Effector CD4-positive, alpha-beta T cell (primary cell): ENCODE data around the gene SUSD3.

Source experiments
- DNase-seq: peaks from one replicate; pipeline ENCODE4 v3.0.0-alpha.2; 2020

The SUSD3 gene

DNA sequence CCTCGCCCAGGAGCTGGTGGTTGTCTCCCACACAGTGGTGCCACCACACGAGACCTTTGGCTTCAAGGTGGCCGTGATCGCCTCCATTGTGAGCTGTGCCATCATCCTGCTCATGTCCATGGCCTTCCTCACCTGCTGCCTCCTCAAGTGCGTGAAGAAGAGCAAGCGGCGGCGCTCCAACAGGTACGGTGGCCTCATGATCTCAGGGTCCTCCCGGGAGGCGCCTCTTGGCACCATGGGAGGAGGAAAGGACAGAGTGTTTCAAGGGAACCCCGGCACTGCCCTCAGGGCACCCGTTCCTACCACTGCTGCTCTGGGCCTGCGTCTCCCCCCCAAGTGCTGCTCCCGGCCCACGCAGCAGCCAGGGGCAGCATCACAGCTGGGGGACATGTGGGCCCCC, 19.3 kb downstream of the SUSD3 start:
- no peak for DNase-seq

DNA sequence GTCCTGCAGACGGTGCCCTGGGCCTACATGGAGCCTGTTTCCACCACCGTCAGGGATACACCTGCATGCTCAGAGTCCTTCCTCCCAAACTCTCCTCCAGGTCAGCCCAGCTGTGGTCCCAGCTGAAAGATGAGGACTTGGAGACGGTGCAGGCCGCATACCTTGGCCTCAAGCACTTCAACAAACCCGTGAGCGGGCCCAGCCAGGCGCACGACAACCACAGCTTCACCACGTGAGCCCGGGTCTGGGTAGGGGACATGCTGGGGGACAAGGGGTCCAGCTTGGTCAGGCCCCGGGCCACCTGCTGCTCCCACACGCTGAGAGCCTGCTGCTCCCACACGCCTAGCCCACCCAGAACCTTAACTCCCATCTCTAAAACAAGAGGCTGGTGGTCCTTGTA, 20.9 kb downstream of the SUSD3 start:
- DNase-seq: no peak

DNA sequence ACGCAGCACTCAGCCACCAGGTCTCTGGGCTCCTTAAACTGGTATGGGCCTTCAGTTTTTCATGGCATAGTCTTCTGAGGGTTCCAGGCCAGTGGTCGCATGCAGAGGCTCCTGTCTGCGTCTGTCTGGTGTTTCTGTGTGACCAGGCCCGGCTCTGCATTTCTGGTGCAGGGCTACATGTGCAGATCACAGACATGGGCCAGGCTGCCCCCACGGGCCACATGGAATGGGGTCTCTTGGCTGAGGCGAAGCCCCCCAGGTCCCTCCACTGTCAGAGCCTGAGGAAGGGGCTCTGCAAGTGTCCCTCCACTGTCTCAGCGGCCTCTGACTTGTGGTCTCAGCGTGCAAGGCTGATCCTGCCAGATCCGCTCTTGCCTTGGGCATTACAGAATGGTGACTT, 21.9 kb downstream of the SUSD3 start:
- no peak for DNase-seq

DNA sequence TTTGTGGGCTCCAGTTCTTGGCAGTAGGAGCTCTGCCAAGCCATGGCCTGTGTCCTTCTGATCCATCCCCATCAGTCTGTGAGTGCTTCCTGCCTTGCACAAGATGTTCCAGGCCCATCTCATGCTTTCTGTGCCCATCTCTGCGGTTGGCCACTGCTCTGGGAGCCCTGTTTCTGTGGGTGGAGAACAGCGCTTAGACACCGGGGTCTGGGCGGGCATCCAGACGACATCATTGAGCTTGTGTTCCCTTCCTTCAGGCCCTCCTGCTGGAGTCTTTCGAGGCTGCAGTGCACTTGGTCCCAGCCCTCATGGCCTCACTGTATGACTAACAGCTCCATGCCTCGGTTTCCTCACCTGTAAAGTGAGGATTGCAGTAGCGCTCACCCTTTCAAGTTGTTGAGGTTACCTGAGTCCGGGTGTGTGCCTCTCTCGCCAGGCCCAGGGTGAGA, 22.6 kb downstream of the SUSD3 start:
- no peak for DNase-seq

DNA sequence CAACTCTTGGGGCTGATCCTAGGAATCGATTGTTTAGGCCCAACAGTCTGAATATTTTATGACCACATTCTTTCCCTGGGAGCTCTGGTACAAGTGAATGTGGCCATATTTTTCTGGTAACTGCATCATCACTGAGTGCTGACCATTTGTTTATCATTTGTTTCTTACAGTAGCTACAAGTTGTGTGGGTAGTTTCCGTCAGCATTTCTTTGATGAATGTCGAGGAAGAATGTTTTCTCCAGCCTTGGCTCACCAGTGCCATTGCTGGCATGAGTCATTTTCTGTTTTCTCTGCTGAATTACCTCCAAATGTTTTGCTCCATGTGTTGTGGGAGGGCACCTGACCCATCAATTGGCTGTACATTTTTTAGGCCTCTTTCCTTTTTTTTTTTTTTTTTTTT, 23.4 kb downstream of the SUSD3 start:
- no peak for DNase-seq

DNA sequence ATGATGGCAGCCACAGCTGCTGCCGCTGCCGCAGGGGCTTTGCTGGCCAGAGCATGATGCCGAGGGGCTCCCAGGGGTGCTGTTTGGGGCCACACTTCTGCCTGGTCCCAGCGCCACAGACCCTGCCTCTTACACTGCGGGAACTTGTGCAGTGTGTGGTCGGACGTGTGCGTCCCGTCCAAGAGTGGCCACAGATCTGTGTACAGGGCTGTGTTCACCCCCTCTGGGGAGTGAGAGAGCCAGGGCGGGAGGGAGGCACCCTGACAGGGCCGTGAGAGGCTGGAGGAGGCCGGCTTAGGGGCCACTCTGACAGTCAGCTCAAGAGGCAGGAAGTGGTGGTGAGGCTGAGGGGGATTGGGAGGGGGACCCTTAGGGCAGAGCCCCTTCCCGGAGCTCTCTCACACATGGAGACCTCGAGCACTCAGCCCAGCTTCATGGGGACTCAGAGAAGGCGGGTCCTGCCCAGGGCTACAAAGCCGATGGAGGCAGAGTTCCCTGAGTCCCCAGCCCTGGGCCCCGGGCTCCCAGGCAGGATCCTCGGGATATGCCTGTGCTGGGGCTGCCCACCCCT, 24.4 kb downstream of the SUSD3 start:
- no peak for DNase-seq

DNA sequence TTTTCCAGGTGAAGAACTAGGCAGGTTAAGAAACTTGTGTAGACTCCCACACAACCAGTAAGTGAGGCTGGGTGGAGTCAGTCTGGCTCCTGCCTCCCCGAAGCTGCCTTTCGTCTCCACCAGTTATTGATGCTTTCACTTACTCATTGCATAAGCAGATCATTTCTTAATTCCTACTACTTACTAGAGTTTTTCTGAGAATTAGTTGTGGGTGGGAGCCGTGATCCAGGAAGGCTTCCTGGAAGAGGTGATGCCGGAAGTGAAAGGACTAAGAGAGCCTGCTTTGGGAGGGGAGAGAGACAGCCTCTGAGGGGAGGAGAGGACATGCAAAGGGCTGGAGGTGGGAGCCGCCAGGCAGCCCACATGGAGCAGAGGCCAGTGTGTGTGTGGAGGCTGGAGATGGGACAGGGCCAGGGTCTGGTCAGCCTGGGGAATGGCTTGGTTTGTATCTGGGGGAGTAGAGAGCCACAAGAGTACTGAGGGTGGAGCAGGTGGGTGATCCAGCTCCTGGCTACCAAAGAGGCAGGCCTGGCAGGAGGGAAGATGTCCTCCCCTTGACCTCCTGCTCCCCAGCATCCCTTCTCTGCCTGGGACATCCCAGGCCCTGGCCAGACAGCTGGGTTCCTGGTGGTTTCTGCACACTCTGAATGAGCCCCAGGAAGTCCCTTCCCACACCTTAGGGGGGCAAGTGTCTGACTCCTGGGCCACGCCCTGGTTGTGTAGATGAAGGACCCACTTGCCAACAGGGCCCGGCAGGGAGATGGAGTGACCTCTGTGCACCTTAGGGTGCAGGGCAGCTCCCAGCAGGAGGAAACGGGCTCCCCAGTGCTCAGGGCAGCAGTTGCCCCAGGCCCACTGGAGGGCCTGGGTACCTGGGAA, 25.3 kb downstream of the SUSD3 start:
- no peak for DNase-seq

DNA sequence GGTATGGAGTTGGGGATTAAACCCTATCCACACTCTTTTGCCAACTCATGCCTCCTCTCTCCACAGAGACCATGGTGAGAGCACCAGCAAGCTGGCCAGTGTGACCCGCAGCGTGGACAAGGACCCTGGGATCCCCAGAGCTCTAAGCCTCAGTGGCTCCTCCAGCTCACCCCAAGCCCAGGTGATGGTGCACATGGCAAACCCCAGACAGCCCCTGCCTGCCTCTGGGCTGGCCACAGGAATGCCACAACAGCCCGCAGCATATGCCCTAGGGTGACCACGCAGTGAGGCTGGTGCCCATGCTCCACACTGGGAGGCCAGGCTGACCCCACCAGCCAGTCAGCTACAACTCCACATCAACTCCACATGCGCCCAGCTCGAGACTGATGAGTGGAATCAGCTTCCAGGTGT, 26.0 kb downstream of the SUSD3 start:
- no peak for DNase-seq

DNA sequence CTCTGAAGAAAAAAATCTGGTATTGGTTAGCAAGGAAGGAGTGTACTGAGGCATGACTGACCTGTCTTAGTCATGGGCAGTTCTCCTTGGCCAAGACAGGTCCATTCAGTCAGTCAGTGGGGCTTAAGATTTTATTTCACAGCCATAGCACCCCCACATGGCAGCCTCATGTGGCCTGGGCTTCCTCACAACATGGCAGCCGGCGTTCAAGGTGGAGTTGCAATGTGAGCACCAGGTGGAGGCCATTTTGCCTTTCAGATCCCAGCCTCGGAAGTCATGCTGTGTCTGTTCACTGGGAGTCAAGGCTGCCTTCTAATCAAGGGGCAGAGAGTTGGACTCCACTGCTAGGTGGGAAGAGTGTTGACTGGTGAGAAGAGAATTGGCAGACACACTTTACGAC, 27.2 kb downstream of the SUSD3 start:
- DNase-seq: no peak

DNA sequence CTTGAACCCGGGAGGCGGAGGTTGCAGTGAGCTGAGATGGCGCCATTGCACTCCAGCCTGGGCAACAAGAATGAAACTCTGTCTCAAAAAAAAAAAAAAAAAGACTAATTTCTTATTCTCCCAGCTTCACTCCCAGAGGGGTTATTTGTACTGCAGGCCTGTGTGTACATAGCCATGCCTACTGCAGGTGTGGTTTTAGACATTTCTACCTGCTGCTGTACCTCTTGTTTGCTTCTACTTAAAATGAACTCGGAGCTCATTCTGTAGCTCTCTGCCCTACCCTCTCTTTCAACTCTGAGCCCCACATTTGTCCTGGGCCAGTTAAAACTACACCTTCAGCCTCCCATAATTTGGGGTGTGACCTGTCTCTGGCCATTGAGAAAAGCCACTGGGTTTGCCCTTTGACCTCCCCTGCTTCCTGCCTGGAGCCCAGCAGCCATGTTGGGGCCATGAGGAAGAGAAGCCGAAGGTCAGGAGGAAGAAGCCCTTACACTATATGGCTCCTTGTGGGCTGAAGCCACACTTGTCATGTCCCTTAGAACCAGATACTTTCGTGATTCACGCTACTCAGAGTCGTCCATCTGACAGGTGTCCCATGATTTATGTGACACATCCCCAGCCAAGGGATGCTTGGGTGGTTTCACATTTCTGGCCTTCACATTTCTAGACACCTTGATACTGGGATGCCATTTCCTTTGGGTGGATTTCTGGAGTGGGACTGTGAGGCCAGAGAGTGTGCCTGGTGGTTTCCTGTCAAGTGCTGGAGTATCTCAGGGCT, 28.1 kb downstream of the SUSD3 start:
- DNase-seq: no peak

DNA sequence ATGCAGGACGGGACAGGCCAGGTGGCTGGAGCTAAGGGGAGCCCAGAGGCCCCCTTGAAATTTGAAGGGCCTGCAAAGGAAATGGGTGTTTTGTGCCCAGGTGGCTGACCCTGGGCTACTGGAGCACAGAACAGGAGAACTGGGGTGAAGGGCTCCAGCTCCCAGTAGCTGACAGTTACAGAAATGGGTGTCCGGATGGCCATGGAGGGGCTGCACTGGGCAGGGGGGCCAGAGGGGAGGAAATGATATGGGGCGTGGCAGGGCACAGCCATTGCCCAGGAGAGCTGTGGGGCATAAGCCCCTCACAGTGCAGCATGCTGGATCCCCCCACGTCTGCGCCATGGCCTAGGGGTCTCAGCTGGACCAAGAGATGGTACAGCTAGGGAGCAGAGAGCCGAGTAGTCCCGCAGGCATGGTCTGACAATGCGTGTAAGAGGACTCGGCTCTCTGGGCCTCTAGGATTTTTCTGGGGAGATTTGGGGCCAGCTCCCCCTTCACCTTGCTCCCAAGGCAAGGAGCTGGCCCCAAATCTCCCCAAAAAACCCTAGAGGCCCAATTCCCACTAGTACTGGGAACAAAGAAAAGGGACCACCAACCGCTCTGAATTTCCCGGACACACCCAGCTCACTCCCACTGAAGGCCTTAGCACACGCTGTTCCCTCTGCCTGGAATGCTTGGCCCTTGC, 29.6 kb downstream of the SUSD3 start:
- DNase-seq: no peak

DNA sequence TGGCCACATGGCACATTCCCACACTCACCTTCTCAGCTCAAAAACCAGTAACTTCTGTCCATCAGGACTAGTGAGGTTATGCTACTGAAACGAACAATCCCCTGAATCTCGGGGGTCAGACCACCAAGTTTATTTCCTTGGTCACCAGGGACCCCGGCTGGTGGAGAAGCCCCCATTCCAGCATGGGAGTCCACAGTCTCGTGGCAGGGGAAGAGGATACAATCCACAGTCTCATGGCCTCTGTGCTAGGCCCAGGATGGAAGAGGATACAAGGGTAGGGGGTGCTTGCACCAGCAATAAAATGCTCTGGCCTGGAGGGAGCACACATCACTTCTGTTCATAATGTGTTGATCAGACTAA, 30.1 kb downstream of the SUSD3 start:
- DNase-seq: no peak

DNA sequence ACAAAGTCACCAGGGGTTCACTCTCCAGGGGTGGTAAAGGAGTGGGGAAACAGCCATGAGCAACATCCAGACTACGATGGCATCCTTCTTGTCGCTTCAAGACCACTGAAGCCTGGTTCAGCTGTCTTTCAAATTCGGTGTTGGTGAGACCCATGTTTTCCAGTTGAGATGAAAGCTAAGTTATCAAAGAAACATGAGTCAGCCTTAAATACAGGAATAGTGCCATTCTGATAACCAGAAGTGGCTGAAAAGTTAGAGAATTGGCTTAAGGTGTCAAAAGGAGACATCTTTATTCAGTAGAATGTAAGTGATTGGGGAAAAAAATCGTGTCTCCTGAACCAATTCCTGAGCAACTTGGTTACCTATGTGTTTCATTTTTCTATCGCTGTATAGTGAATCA, 30.5 kb downstream of the SUSD3 start:
- DNase-seq: no peak

DNA sequence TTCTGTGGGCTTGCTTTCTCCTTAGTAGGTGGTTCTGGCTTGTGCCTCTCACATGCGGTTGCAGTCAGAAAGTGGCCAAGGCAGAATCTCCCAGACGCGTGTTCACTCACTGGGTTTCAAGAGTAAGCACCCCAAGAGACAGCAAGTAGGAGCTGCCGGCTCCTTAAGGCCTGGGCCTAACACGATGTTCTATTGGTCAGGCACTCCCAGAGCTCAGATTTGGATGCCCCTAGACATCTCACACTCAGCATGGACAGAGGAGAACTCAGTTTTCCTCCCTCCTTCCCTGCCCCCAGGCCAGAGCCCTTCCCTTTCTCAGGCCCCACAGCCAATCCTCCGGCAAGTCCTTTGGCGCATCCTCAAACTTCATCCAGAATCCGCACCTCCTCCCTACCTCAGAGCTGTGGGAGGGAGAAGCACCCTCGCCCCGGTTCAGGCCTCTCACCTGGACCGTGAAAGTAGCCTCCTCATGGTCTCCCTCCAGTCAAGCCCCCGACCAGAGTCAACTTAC, 31.0 kb downstream of the SUSD3 start:
- no peak for DNase-seq

DNA sequence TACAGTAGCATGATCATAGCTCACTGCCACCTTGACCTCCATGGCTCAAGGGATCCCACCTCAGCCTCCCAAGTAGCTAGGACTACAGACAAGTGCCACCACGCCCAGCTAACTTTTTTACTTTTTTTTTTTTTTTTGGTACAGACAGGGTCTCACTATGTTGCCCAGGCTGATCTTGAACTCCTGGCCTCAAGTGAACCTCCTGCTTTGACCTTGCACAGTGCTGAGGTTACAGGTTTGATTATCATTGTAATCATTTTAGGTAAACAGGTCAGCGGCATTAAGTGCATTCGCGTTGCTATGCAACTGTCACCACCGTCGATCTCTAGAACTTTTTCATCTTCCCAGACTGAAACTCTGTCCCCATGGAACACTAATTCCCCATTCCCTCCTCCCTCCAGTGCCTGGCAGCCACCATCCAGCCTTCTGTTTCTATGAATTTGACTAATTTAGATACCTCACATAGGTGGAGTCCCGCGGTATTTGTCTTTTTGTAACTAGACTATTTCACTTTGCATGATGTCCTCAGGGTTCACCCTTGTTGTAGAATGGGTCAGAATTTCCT, 31.7 kb downstream of the SUSD3 start:
- no peak for DNase-seq

DNA sequence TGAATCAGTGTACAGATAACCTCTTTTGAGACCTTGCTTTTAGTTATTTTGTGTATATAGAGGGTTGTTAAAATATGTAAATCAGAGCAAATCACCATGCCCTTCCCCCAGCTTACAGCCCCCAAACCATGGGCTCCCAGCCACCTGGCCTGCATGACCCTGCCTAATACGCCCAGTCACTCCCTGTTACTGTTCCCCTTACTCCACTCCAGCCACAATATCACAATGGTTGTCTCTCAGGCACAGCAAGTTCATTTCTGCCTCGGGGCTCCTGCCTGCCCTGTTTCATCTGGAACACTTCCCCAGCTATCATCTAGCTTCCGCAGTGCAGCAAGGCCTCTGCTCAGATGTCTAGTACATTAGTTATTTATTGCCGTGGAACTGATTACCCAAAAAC, 32.6 kb downstream of the SUSD3 start:
- no peak for DNase-seq

DNA sequence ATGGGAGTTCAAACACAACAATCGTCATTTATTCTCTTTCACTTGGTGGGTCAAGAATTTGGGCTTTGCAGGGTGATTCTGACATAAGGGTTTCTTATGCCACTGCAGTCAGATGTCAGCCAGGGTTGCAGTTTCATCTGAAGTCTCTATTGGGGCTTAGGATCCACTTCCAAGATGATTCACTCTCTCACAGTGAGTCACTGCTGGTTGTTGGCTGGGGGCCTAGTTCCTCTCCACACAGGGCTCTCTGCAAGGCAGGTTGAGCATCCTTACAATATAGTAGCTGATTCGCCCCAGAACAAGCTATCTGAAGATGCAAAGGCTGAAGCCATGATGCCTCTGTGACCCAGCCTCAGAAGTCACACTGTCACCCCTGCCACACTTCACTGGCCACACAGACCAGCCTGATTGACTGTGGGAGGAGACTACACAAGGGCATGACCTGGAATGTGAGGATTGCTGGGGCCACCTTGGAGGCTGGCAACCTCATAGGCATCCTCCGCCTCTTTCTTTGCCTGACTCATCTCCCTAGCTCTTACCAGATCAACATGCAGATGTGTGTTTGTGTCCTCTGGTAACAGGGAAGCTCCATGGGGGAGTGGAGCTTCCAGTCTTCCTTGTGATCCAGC, 33.1 kb downstream of the SUSD3 start:
- DNase-seq: no peak

DNA sequence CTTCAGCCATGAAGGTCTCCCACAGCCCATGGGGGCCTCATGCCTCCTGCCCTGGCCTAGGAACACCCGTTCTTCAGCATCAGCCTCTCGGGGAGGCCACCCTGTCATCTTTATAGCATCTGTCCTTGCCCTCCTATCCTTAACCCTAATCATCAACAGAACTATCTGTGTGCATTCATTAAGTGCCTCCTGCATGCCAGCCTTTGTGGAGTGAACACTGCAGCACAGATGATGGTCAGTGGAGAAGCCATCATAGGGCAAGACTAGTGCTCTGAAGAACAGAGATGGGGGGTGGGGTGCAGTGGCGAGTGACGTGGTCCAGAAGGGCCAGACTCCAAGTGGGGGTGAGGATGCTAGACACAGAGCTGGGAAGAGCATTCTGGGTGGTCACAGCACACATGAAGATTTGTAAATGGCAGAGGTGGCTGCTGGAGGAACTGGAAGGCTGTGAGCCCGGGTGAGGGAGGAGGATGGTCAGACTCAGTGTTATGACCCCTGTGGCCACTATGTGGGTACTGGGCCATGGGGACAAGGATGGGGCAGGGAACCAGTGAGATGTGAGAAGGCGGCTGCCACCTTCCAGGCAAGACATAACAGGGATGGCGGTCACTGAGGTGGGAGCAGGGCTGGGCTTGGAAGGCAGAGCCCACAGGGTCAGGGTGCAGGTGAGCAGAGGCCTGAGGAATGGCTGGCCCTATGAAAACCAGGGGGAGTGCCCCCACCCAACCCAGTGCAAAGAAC, 33.9 kb downstream of the SUSD3 start:
- no peak for DNase-seq

DNA sequence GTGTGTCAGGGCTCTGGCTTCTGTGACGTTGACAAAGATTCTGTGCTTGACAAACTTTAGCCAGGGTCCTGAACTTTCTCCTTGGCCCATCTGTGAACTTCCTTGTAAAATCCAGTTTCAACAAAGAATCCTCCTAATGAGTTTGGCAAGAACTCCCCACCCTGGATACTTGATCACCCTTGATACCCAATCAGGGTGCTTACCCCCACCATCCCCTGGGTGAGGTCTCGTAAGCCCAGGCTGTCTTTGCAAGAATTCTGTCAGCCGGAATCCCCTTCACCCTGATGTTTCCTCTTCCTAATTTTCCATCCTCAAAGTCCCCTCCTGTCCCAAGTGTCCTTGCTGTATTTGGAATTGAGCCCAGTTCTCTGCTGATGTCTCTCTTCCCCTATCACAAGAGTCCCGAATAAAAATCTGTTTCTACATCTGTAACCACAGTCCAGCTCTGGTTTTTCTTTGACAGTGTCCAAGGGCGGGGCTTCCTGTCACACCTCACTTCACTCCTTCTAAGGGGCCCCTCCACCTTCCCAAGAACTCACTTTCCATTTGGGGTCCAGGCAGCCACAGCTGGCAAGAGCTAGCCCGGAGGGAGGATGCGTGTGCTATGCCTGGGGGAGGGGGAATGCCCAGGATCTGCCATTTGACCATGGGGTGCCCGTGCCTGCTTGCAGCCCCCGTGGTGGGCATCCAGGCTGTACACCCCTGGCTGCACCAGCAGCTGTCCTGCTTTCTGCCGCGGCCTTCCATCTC, 34.8 kb downstream of the SUSD3 start:
- no peak for DNase-seq

DNA sequence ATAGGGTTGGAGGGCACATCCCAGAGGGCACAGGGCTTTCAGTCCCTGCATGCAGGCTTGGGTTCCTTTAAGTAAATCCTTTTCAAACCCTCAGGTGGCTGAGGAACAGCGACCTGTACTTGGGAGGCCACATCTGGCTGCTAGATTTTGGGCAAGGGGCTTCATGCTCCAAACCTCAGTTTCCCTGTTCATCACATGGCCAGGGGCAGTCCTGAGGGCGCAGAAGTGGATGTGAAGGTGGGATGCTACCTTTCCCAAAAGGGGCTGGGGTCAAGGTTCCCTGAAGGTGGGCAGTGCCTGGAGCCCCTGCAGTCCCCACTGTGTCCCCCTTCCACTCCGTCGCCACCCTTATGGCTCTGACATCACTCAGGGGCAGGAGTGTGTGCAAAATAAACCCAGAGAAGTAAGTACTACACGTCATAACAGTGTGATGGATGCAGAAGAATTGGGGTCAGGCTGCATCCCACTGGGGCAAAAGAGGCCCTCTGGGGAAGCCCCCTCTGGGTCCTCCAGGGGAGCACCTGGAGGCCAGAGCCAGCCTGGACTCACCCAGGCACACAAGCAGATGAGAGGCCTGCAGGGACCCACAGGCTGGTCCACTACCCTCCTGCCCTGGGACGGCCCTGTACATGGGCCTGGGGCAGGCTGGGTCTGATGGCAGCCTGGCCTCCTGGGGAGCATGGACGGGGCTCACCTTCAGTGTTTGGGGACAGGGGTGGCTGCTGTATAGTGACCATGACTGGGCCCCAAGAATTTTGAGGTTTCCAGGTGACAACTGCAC, 35.6 kb downstream of the SUSD3 start:
- DNase-seq: no peak
